Measurements from ENCODE around the gene EEIG2.
"Not testable (repeated sequence)": the region's sequence is repeated elsewhere in the genome, so short reads cannot be mapped to it uniquely, and the experiment has no call there.

EEIG2 gene

DNA sequence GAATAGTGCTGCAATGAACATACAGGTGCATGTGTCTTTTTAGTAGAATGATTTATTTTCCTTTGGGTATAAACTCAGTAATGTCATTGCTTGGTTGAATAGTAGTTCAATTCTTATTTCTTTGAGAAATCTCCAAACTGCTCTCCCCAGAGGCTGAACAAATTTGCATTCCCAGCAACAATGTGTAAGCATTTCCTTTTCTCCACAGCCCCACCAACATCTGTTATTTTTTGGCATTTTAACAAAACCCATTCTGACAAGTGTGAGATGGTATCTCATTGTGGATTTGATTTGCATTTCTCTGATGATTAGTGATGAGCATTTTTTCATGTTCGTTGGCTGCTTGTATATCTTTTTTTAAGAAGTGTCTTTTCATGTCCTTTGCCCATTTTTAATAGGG, 21.9 kb upstream of the EEIG2 start:
- ATAC-seq (ENCODE audit: low read depth) (no peak), DNase-seq (ENCODE audit: low spot score) (no peak)
- H3K36me3 ChIP-seq (ENCODE audit: low read depth), result no peaks in the 10 kb centered on the region
- TF ChIP-seq, protein P1, sequence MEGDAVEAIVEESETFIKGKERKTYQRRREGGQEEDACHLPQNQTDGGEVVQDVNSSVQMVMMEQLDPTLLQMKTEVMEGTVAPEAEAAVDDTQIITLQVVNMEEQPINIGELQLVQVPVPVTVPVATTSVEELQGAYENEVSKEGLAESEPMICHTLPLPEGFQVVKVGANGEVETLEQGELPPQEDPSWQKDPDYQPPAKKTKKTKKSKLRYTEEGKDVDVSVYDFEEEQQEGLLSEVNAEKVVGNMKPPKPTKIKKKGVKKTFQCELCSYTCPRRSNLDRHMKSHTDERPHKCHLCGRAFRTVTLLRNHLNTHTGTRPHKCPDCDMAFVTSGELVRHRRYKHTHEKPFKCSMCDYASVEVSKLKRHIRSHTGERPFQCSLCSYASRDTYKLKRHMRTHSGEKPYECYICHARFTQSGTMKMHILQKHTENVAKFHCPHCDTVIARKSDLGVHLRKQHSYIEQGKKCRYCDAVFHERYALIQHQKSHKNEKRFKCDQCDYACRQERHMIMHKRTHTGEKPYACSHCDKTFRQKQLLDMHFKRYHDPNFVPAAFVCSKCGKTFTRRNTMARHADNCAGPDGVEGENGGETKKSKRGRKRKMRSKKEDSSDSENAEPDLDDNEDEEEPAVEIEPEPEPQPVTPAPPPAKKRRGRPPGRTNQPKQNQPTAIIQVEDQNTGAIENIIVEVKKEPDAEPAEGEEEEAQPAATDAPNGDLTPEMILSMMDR (IDR thresholded peaks at IDR 0.05; ENCODE audit: poor library complexity, severe bottlenecking), result no peak
- H3K4me1 ChIP-seq (ENCODE audit: insufficient read depth, poor library complexity, severe bottlenecking), result no peaks in the 10 kb centered on the region
- H3K27me3 ChIP-seq (ENCODE audit: insufficient read depth, poor library complexity, severe bottlenecking), result peaks cover 4% of the 10 kb centered on the region
- no peaks in the 10 kb centered on the region for H3K9me3 ChIP-seq (ENCODE audit: severe bottlenecking)
- H3K27ac ChIP-seq (ENCODE audit: poor library complexity, severe bottlenecking), result no peak overlapping the region
- H3K4me3 ChIP-seq (ENCODE audit: severe bottlenecking), result no peak overlapping the region

DNA sequence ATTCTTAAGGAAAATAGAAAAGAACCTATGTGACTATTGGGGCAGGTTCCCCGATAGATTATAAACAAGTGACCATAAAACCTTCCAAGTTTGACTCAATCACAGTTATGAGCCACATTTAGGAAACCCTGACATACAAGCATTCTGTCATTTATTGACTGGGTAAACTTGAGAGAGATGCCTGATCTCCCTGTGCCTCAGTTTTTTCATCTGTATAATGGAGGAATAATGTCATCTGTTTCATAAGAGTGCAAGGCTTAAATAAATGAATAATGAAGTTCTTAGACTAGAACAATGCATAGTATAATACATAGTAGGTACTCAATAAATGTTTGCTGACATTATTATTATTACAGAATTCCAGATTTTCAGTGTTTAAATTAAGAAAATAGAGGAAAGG, 18.9 kb upstream of the EEIG2 start:
- TF ChIP-seq, protein P1 (IDR thresholded peaks at IDR 0.05; ENCODE audit: poor library complexity, severe bottlenecking), result no peak
- ATAC-seq (ENCODE audit: low read depth), result no peak

DNA sequence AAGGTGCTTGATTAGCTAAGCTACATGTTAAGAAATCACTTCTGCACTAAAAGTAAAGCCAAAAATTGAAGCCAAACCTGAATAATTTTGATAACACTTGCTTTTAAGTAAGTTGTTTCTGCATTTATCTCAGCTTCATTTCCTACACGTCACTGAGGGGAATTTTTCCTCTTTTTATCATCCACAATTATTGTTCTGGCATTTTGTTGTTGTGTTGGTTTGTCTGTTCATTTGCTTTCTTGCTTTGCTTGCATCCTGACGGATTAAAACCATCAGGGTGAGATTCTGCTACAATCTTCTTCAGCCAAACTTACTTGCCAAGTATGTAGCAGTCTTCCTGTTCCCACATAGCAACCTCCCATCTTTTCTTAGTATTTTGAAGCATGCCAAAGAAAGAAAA, 18.0 kb upstream of the EEIG2 start:
- Histone ChIP-seq H3K27ac (ENCODE audit: poor library complexity, severe bottlenecking) (no peak overlapping the region), H3K4me3 (ENCODE audit: severe bottlenecking) (no peak overlapping the region), H3K27me3 (ENCODE audit: insufficient read depth, poor library complexity, severe bottlenecking) (peaks cover 4% of the 10 kb centered on the region), H3K36me3 (ENCODE audit: low read depth) (no peaks in the 10 kb centered on the region), H3K4me1 (ENCODE audit: insufficient read depth, poor library complexity, severe bottlenecking) (no peaks in the 10 kb centered on the region), H3K9me3 (ENCODE audit: severe bottlenecking) (no peaks in the 10 kb centered on the region)
- TF ChIP-seq, protein P1 (IDR thresholded peaks at IDR 0.05; ENCODE audit: poor library complexity, severe bottlenecking), result no peak
- ATAC-seq (ENCODE audit: low read depth), result no peak
- no peak for DNase-seq (ENCODE audit: low spot score)

More for the DNA sequence above, 18.9 kb upstream of the EEIG2 start:
- Histone ChIP-seq H3K9me3 (ENCODE audit: severe bottlenecking) (no peaks in the 10 kb centered on the region), H3K27me3 (ENCODE audit: insufficient read depth, poor library complexity, severe bottlenecking) (peaks cover 4% of the 10 kb centered on the region), H3K4me1 (ENCODE audit: insufficient read depth, poor library complexity, severe bottlenecking) (no peaks in the 10 kb centered on the region), H3K27ac (ENCODE audit: poor library complexity, severe bottlenecking) (no peak overlapping the region), H3K4me3 (ENCODE audit: severe bottlenecking) (no peak overlapping the region), H3K36me3 (ENCODE audit: low read depth) (no peaks in the 10 kb centered on the region)
- DNase-seq (ENCODE audit: low spot score), result no peak

DNA sequence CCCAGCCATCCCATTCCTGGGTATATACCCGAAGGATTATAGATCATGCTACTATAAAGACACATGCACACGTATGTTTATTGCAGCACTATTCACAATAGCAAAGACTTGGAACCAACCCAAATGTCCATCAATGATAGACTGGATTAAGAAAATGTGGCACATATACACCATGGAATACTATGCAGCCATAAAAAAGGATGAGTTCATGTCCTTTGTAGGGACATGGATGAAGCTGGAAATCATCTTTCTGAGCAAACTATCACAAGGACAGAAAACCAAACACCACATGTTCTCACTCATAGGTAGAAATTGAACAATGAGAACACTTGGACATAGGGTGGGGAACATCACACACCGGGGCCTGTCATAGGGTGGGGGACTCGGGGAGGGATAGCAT, 12.4 kb upstream of the EEIG2 start:
- not testable (repeated sequence) for ATAC-seq (ENCODE audit: low read depth); H3K4me3 ChIP-seq (ENCODE audit: severe bottlenecking); DNase-seq (ENCODE audit: low spot score); H3K36me3 ChIP-seq (ENCODE audit: low read depth); H3K27me3 ChIP-seq (ENCODE audit: insufficient read depth, poor library complexity, severe bottlenecking); H3K4me1 ChIP-seq (ENCODE audit: insufficient read depth, poor library complexity, severe bottlenecking); H3K9me3 ChIP-seq (ENCODE audit: severe bottlenecking); H3K27ac ChIP-seq (ENCODE audit: poor library complexity, severe bottlenecking)

DNA sequence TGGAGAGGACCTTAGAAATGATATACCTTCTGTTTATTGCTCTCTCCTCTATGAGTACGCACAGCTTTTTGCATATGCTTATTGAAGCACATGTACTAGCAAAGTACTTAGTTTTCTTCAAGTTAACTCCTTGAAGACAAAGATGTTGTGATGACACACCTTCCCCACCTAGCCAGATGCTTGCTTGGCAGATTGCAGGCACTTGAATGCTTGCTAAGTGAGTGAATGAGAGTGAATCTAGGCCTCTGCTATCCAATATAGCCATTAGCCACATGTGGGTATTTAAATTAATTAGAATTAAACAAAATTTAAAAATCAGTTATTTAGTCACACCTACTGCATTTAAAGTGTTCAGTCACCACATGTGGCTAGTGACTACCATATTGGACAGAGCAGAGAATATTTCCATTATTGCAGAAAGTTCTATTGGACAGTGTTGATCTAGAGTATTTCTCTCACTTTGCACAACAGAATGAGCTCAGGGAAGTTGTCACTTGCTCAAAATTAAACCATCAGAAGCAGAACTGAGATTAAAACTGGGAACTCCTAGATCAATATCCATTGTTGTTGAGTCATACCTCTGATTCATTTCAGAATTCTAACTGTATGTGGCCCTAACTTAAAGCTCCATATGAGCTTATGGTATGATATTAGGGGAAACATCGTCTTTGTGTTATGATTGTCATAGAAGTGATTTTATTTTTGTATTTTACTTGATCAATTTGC, 8.6 kb upstream of the EEIG2 start:
- Histone ChIP-seq H3K4me1 (ENCODE audit: insufficient read depth, poor library complexity, severe bottlenecking) (no peaks in the 10 kb centered on the region), H3K27ac (ENCODE audit: poor library complexity, severe bottlenecking) (no peak overlapping the region), H3K27me3 (ENCODE audit: insufficient read depth, poor library complexity, severe bottlenecking) (no peaks in the 10 kb centered on the region), H3K4me3 (ENCODE audit: severe bottlenecking) (no peak overlapping the region), H3K9me3 (ENCODE audit: severe bottlenecking) (no peaks in the 10 kb centered on the region), H3K36me3 (ENCODE audit: low read depth) (no peaks in the 10 kb centered on the region)
- ATAC-seq (ENCODE audit: low read depth) (no peak; the same call in 2 of the 3 replicates), DNase-seq (ENCODE audit: low spot score) (no peak)
- TF ChIP-seq, protein P1 (IDR thresholded peaks at IDR 0.05; ENCODE audit: poor library complexity, severe bottlenecking), result no peak

All from RWPE2 (cell line).